ENCODE results near the gene TEX22. TPM values are rescaled to one million over a fixed set of nuclear protein-coding genes. Genes with fewer than 3 reads are reported as not detected.

The TEX22 gene
- total RNA-seq, 1 donor from 2014 or later = not detected

DNA sequence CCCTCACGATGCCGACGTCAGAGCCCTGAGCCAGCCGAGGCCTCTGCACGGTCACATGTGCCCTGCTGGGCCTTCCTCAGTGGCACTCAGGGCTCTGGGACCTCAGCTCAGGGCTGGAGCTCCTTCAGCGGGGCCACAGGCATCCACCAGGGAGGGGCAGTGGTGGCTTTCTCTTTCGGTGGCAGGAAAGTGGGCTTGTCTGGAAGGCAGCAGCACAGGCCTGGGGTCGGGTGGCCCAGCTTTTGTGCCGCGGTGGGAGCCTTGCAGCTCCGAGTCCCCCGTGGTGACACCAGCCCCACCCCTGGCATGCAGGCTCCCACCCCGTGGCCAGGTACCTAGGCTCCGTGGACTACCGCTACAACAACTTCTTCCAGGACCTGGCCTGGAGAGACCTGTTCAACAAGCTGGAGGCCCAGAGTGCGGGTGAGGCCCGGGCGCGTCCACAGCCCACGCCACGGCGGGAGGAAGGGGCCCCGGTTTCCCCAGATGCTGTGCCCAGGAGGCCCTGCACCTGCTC is 14.2 kb upstream of the TEX22 start:
- DNase-seq (ENCODE audit: low spot score) = no peak

- no peak for DNase-seq (ENCODE audit: low spot score)
Measured at GRCh38 chr14:105384605-105385321, 13.6 kb upstream of the TEX22 start.

DNA sequence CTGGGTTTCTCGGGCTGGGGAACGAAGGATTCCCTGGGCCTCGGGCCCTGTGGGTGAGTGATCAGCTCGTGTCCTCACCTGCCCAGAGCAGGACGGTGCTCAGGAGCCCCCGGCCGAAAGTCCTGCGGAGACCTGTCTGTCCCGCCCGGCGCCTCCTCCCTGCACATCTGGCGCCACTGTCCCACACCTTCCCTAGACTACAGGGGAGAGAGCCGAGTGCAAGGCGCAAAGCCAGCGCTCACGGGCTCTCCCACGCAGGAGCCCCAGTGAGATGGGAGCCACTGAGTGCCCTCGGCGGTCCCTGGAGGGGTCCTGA is 13.1 kb upstream of the TEX22 start:
- no peak for DNase-seq (ENCODE audit: low spot score)

DNA sequence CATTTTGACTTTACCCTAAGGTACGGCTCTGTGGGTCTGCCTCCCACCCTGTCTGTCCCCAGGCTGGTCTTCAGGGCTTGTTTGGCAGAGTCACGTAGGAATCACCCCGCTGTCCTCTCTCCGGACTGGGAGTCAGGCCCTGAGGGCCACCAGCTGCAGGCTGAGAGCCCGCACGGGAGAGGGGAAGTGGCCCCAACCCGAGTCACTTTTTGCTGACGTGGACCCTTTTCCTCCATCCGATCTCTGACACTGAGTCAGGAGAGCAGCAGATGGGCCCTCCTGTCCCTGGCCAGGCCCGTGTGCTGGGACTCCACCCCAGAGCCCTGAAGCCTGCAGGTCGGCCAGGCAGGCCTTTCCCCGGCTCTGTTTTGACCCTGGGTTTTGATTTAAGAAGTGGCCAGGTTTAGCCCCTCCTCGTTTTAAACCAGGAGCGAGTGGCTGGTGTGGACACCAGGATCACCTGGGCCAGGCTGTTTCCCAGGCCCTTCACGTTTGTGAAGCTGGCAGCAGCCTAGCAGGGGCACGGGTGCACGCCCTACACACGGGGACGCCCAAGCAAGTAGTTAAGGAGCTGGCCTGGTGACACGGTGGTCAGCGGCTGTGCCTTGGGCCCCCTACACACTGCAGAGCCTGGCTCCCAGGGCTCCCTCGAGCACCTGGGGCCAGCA is 12.5 kb upstream of the TEX22 start:
- DNase-seq (ENCODE audit: low spot score) = no peak

DNA sequence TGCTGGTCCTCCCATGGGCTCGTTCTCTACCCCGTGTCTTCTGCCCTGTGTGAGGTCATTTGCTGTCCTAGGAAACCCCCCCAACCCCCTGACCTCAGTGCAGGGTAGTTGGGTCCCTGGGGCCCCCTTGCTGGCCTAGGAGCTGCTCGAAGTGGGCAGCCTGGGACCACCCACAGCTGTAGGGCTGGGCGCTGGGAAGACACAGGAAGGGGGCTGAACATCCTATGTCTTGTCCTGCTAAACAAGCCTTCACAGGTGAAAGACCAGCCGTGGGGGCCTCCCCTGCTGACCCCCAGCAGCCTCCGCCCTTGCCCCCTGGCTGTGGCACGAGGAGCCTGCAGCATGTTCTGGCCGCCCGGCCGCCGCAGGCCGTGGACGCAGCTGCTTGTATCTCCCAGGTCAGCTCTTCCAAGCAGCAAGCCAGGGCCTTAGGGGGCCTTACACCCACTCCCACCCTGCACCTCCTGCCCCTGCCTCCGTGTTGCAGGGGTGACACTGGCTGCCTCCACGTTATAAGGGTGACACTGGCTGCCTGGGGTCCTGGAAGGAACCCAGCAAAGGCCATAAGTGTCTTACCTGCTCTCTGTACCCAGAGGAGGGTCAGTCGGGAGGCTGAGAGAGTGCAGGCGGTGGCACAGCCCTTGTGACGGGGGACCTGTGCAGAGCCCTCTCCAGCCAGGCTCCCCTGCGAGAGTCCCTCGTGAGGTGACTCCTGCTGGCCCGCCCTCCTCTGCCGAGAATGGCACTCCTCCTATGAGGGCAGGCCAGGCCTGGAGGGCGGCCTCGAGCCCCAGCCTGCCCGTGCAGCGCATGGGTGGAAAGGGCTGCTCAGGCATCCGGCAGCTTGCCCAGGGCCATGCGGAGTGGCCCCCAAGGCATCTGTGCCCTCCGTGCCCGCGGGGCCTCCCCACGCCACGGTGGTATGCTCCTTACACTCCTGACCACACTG is 11.5 kb upstream of the TEX22 start:
- no peak for DNase-seq (ENCODE audit: low spot score)

- no peak for DNase-seq (ENCODE audit: low spot score)
Measured at GRCh38 chr14:105387530-105387922, 10.8 kb upstream of the TEX22 start.

- no peak for DNase-seq (ENCODE audit: low spot score)
Measured at GRCh38 chr14:105388110-105388951, 10.0 kb upstream of the TEX22 start.

GRCh38 chr14:105388976-105389375 is 9.4 kb upstream of the TEX22 start:
- DNase-seq (ENCODE audit: low spot score) = no peak

GRCh38 chr14:105389534-105389933 is 8.8 kb upstream of the TEX22 start:
- DNase-seq (ENCODE audit: low spot score) = no peak

- DNase-seq (ENCODE audit: low spot score) = no peak
Measured at GRCh38 chr14:105389976-105390848, 8.1 kb upstream of the TEX22 start.

DNA sequence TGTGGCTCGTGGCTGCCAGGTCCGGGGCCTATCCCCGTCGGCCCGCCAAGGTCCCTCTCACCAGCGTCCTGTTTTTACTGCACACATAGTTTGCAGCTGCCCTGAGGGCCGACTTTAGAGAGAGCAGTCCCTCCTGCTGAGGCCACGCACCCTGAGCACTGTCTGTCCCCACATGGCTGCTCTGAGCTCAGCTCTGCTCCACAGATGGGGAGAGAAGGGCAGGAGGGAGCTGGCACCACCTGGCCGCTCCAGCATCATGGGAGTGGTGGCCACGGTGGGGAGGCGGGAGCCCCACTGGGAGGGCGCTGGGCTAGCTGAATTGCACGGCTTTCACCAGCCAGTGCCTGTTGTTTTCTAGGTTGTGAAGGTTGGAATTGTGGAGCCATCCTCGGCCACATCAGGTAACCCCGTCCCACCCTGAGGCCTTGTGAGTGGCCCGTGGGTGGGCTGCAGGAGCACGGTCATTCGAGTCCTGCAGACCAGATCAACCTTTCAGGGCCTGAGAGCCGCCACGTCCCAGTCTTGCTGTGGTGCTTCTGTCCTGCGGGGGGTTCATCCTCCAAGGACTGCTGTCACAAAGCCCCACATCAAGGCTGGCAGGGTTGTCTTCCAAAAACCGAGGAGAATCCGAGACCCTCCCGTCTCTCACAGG is 7.4 kb upstream of the TEX22 start:
- DNase-seq (ENCODE audit: low spot score) = no peak

- DNase-seq (ENCODE audit: low spot score) = no peak
Measured at GRCh38 chr14:105391541-105391940, 6.8 kb upstream of the TEX22 start.

DNA sequence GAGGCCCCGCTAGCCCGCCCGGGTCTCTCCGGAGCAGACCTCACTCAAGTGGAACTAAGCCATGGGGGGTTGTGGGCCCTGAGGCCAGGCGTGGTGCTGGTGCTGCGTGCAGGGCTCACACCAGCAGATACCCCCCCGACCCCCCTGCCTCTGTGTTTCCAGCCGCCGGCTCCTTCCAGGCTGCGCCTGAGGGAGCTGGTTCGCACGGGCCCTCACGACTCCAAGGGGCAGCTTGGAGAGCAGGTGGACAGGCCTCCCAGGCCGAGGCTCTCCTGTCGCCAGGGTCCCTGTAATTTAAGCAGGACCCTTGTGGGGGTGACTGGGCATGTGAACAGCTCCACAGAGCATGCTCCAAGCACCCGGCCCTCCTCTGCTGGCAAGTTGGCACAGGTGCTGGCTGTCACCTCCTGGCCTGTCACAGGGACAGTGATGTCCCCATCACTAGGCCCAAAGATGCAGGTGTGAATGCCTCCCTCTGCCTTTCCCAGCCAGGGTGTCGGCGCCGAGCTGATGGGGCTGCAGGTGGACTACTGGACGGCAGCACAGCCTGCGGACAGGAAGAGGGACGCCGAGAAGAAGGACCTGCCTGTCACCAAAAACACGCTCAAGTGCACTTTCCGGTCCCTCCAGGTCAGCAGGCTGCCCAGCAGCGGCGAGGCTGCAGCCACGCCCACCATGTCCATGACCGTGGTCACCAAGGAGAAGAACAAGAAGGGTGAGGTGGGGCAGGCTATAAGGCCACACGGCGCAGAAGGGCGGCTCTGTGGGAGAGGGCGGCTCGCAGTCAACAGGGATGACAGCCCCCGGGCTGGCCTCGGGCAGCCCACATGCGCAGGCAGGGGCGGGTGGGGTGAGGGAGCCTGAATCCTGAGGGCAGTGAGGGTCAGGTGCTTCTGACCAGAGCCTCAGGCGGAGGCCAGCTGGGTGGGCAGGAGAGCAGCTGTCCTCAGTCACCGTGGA is 5.9 kb upstream of the TEX22 start:
- no peak for DNase-seq (ENCODE audit: low spot score)

GRCh38 chr14:105393151-105393550 is 5.2 kb upstream of the TEX22 start:
- no peak for DNase-seq (ENCODE audit: low spot score)

DNA sequence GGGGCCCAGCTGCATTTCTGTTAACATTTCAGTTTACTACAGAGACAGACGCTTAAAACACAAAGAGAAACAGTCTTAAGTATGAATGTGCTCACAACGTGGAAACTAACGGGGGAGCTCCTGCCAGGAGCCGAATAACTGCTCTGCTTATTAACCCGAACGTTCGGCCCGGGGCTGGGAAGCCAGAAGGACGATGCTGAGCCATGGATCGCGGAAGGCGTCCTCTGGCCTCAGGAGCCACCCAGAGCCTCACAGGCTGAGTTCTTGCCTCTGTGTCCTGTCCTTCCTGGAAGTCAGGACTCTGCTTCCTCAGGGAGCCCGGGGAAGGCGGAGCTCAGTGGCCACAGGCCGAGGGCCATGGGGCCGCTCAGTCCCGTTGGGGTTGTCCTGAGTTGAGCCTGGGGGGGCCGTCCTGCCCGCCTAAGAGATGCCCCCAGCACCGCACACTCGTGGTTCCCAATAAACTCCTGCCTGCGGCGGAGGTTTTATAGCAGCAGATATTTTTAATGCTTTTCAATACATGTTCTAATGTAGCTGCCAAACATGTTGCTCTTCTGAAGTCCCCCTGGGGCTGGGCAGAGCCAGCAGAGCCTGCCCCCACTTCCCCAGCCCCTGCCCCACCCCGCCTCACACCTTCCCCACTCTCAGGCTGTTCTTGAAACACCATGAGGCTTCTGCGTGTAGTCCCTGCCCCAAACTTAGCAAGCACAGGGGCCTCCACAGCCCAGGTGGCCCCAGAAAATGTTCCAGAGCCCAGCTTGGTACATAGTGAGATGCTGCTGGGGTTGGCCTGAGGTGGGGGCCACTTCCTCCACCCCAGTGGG is 3.4 kb upstream of the TEX22 start:
- DNase-seq (ENCODE audit: low spot score) = no peak

GRCh38 chr14:105395538-105395854 is 2.8 kb upstream of the TEX22 start:
- no peak for DNase-seq (ENCODE audit: low spot score)

DNA sequence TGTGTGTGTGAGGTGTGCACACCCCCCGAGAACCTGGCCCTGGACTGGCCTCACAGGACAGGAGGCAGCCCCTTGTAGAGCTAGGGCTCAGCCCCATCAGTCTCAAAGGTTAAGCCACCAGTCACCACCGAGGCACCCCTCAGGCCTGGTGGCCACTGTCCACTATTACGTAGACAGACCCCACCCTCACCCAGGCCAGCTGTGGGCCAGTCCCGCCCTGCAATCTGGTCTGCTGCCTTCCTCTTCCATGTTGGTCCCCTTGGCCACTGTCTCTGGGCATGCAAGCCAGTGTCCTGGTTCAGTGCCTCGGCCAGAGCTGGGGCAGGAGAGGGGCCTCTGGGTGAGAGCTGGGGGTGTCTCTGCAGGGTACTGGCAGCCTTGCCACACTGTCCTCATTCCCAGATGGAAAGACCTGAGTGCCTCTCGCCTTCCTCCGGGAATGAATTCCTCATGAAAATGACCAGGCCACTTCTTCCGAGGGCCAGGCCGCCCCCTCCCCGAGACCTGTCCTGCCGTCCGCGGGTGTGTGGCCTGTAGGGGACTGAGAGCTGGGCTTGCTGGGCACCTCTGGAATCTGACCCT is 897 bp upstream of the TEX22 start:
- DNase-seq (ENCODE audit: low spot score) = no peak

Data from mesenteric fat pad (tissue), 1 donor.